Thyroid gland (tissue), 4 donors: ENCODE data around the gene ANKRD66. TPM values are rescaled to one million over a fixed set of nuclear protein-coding genes. Genes with fewer than 3 reads are reported as not detected.
"Not testable (repeated sequence)": the region's sequence is repeated elsewhere in the genome, so short reads cannot be mapped to it uniquely, and the experiment has no call there.

Source experiments
- DNase-seq, 2 donors: peaks; one replicate each; pipeline ENCODE4 v3.0.0-alpha.2; 2019
- H3K27ac ChIP-seq, 3 donors: fragments of 200-600 bp; sonication (generic); 1 replicate in 2 of 3; 2 replicates in 1 of 3; pipeline ENCODE4 v1.5.1; 2016 to 2019; ENCODE audit warnings: mild to moderate bottlenecking in 1 of 3, moderate library complexity in 1 of 3
- H3K27me3 ChIP-seq: fragments of 200-600 bp; sonication (generic); one replicate; pipeline ENCODE4 v1.5.1; 2019
- H3K36me3 ChIP-seq, 2 donors: fragments of 200-600 bp; sonication (generic); one replicate each; pipeline ENCODE4 v1.5.1; 2016 to 2019
- H3K4me1 ChIP-seq, 2 donors: fragments of 200-600 bp; sonication (generic); one replicate each; pipeline ENCODE4 v1.5.1; 2017 to 2019
- H3K4me3 ChIP-seq, 3 donors: fragments of 200-600 bp; sonication (generic); replicated peaks in 1 of 3; 1 replicate in 2 of 3; 2 replicates in 1 of 3; pipeline ENCODE4 v1.5.1; 2016; ENCODE audit warnings: mild to moderate bottlenecking in 1 of 3
- H3K9me3 ChIP-seq: fragments of 200-600 bp; sonication (generic); one replicate; pipeline ENCODE4 v1.5.1; 2017
- POLR2A ChIP-seq, 2 donors: fragments of 450-650 bp; IDR thresholded peaks; one replicate each; pipeline ENCODE4 v1.6.1; 2017; ENCODE audit warnings: antibody characterized with exemption in 2 of 2, mild to moderate bottlenecking in 2 of 2, moderate library complexity in 1 of 2
- WGBS, 2 donors: methylation state at CpG; one replicate each; pipeline ENCODE4 v1.1.5; 2017; 5-methylcytosine and 5-hydroxymethylcytosine counted together
- intact Hi-C: fragments of 100-400 bp; cut with DNase I; formaldehyde crosslinking; loops from one replicate; pipeline ENCODE4 v1.15.1; 2023
- total RNA-seq, 4 donors: library from RNA; depleted of rRNA; stranded (reverse); fragments of >200 nt; gene quantifications; one replicate each; pipeline ENCODE4 v1.2.3, GENCODE V29; 2016
- TF ChIP-seq, protein P1 (sequence below), 6 experiments: fragments of 200-600 bp in 3 of 6; fragments of 450-650 bp in 3 of 6; sonication (generic) in 3 of 6; IDR thresholded peaks; one replicate each; pipeline ENCODE4 v1.5.1; 2016 to 2019; ENCODE audit warnings: antibody characterized with exemption in 6 of 6, mild to moderate bottlenecking in 2 of 6, inconsistent platforms in 1 of 6, moderate library complexity in 1 of 6

ANKRD66 gene
- total RNA-seq, 4 donors from 2014 or later, result not detected

DNA sequence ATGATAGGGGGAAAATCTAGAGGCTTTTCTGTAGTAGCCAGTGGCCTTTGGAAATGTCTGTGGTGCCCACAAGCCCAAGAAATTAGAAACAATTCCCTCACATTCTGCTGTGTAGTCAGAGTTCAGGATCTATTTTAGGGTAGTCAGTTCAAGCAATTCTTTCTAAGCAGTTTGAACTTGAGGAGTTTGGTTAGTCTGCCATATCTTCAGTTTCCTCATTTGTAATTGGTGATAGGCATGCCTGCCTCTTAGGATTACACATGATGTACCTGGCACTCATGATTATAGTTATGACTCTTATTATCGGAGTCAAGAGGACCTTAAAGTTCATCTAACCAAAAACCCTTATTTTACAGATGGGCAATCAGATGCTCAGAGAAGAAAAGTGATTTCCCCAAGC lies 25.3 kb downstream of the ANKRD66 start:
- 91 to 92% methylated on average over 1 of the region's 1 CpG for WGBS, 2 donors
- no peak for DNase-seq
- Histone ChIP-seq H3K36me3 (no peaks in the 10 kb centered on the region), H3K27ac (no peak overlapping the region), H3K4me1 (peaks cover 11 to 12% of the 10 kb centered on the region in 2 donors), H3K9me3 (no peaks in the 10 kb centered on the region), H3K4me3 (no peak overlapping the region), H3K27me3 (no peaks in the 10 kb centered on the region)
- TF ChIP-seq, protein P1, sequence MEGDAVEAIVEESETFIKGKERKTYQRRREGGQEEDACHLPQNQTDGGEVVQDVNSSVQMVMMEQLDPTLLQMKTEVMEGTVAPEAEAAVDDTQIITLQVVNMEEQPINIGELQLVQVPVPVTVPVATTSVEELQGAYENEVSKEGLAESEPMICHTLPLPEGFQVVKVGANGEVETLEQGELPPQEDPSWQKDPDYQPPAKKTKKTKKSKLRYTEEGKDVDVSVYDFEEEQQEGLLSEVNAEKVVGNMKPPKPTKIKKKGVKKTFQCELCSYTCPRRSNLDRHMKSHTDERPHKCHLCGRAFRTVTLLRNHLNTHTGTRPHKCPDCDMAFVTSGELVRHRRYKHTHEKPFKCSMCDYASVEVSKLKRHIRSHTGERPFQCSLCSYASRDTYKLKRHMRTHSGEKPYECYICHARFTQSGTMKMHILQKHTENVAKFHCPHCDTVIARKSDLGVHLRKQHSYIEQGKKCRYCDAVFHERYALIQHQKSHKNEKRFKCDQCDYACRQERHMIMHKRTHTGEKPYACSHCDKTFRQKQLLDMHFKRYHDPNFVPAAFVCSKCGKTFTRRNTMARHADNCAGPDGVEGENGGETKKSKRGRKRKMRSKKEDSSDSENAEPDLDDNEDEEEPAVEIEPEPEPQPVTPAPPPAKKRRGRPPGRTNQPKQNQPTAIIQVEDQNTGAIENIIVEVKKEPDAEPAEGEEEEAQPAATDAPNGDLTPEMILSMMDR (IDR thresholded peaks at IDR 0.05), result no peak
- intact Hi-C loops, result no loop called here

DNA sequence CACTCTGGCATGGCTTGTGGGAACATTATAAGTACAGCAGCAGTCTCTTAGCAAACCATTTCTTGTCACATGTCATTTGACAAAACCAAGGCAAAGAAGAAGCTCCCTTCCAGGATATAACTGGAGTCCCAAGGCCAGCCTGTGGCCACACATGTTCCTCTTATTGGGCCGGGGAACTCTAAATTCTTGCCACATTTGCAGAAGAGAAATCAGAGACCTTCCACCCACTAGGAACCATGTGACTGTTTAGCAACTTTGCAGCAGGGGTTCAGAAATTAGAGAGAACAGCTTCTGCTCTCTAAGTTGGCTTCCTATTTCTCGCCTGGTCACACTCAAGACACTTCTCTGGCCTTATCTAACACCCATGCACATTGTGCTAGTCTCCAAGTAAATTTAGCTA lies 26.0 kb downstream of the ANKRD66 start:
- TF ChIP-seq, protein P1 (IDR thresholded peaks at IDR 0.05), result no peak
- no peak for TF ChIP-seq POLR2A (IDR thresholded peaks at IDR 0.05)
- 72 to 76% methylated on average over 2 of the region's 2 CpGs for WGBS, 2 donors
- Histone ChIP-seq H3K27me3 (no peaks in the 10 kb centered on the region), H3K4me3 (no peak overlapping the region), H3K9me3 (no peaks in the 10 kb centered on the region), H3K27ac (no peak overlapping the region), H3K36me3 (no peaks in the 10 kb centered on the region), H3K4me1 (peaks cover 11 to 12% of the 10 kb centered on the region in 2 donors)
- intact Hi-C loops, result no loop called here
- DNase-seq, result no peak

DNA sequence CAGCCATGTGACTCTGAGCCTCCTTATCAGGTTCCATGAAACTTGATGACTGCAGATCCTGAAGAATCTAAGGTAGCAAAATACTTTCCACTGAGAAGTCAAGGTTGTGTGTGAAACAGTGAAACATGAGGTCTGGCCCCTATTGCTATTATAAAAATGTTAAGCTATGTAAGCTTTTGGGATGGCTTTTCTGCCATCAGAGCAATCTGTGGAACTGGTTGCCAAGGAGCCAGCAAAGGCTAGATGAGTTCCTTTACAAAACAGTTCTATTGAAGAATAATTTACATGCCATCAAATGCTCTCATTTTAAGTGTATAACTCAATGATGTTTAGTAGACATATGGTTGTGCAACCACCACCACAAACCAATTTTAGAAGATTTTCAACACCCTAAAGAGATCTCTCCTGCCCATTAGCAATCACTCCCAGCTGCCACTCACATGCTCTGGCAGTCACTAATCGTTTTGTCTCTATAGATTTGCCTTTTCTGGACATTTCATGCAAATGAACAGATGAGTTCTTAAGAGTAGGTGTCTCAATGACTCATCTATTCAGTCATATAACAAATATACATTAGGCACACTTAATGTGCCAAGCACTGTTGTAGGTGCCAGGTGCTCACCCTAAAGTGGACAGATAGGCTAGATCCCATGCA lies 26.6 kb downstream of the ANKRD66 start:
- WGBS, 2 donors, result 82 to 91% methylated on average over 1 of the region's 1 CpG
- Histone ChIP-seq H3K4me3 (no peak overlapping the region), H3K36me3 (no peaks in the 10 kb centered on the region), H3K4me1 (peaks cover 11 to 12% of the 10 kb centered on the region in 2 donors), H3K27ac (no peak overlapping the region), H3K27me3 (no peaks in the 10 kb centered on the region), H3K9me3 (no peaks in the 10 kb centered on the region)
- DNase-seq, result no peak
- intact Hi-C loops, result no loop called here
- TF ChIP-seq, protein P1 (IDR thresholded peaks at IDR 0.05), result no peak
- TF ChIP-seq POLR2A (IDR thresholded peaks at IDR 0.05), result no peak

DNA sequence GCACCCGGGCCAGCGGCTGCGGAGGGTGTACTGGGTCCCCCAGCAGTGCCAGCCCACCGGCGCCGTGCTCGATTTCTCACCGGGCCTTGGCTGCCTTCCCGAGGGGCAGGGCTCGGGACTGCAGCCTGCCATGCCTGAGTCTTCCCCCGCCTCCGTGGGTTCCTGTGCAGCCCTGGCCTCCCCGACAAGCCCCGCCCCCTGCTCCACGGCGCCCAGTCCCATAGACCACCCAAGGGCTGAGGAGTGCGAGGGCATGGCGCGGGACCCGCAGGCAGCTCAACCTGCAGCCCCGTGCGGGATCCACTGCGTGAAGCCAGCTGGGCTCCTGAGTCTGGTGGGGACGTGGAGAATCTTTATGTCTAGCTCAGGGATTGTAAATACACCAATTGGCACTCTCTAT lies 28.0 kb downstream of the ANKRD66 start:
- H3K4me3 ChIP-seq, H3K27ac ChIP-seq, H3K36me3 ChIP-seq, intact Hi-C loops, DNase-seq, H3K9me3 ChIP-seq, H3K27me3 ChIP-seq: not testable (repeated sequence)
- H3K4me1 ChIP-seq, result peaks cover 11 to 12% of the 10 kb centered on the region in 2 donors
- 92% methylated on average over 17 of the region's 24 CpGs; no CpG with 5 or more reads in 1 of the 2 donors for WGBS, 2 donors

DNA sequence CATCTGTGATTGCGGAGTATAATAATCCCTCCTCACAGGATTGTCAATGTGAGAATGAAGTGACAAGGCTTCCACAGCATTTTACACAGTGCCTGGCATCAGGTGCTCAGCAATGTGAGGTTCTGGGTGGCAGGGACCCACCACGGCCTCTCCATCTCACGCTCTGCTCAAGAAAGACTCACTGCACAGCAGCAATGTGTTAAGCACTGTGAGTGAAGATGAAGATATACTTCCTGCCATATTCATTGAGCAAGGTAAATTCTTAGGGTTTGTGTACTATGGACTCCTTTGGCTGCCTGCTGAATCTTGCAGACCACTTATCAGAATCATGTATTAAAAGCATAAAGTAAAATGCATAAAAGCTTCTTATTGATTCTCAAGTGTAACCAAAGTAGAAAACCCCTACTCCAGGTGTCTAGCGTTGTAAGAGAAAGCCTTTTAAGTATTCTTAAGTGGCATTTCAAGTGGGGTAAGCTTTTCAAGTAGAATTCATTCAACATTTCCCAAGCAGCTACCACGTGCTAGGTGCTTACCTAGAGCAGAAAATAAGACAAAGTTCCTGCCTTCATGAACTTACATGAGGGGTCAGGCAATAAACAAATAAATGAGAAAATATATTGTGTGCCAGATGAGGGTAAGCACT lies 29.5 kb downstream of the ANKRD66 start:
- no peaks in the 10 kb centered on the region for H3K36me3 ChIP-seq
- H3K27ac ChIP-seq, result no peak overlapping the region
- intact Hi-C loops, result no loop called here
- no peak for TF ChIP-seq POLR2A (IDR thresholded peaks at IDR 0.05)
- TF ChIP-seq, protein P1 (IDR thresholded peaks at IDR 0.05), result no peak
- 30 to 43% methylated on average over 5 of the region's 5 CpGs for WGBS, 2 donors
- no peak overlapping the region for H3K4me3 ChIP-seq
- H3K27me3 ChIP-seq, result no peaks in the 10 kb centered on the region
- no peaks in the 10 kb centered on the region for H3K9me3 ChIP-seq
- peaks cover 11 to 12% of the 10 kb centered on the region in 2 donors for H3K4me1 ChIP-seq
- DNase-seq, result peak; percentile 26 to 41
